A673 (cell line): ENCODE data around the gene MDFIC. TPM values are rescaled to one million over a fixed set of nuclear protein-coding genes. Genes with fewer than 3 reads are reported as not detected.

Experiments used
- BruUV-seq: library from RNA; stranded (reverse); fragments of 400-500 nt; replicated peaks from 2 replicates; lab custom pipeline; 2021; lab: Mats Ljungman, UMichigan
- CTCF ChIA-PET: fragments of 300-600 bp; sonication (Branson Sonifier 250); formaldehyde crosslinking; loops from one replicate; lab custom pipeline; 2022; ENCODE audit warnings: antibody characterized with exemption; lab: Charles Lee
- POLR2A ChIA-PET: fragments of 300-600 bp; sonication (Branson Sonifier 250); formaldehyde crosslinking; loops from one replicate; lab custom pipeline; 2022; ENCODE audit warnings: antibody characterized with exemption; ENCODE audit not compliant: low non-redundant PET; lab: Charles Lee
- DNase-seq: peaks from one replicate; pipeline ENCODE4 v3.0.0-alpha.2; 2015; ENCODE audit warnings: low spot score
- H3K27ac ChIP-seq: fragments of 200-600 bp; sonication (generic); 2 replicates; pipeline ENCODE4 v1.5.1; 2016; ENCODE audit warnings: mixed run types, low read depth, mild to moderate bottlenecking, mixed read lengths, antibody characterized with exemption, low read length; ENCODE audit not compliant: poor library complexity, severe bottlenecking
- H3K27me3 ChIP-seq: fragments of 200-600 bp; sonication (generic); replicated peaks from 2 replicates; pipeline ENCODE4 v1.6.1; 2017; ENCODE audit warnings: mixed run types, low read depth, mild to moderate bottlenecking, mixed read lengths, antibody characterized with exemption, low read length; ENCODE audit not compliant: insufficient read depth, poor library complexity
- H3K36me3 ChIP-seq: fragments of 200-600 bp; sonication (generic); 2 replicates; pipeline ENCODE4 v1.6.1; 2016; ENCODE audit warnings: mixed run types, mild to moderate bottlenecking, mixed read lengths, antibody characterized with exemption, low read length; ENCODE audit not compliant: insufficient read depth, poor library complexity, severe bottlenecking
- H3K4me1 ChIP-seq: fragments of 200-600 bp; sonication (generic); 2 replicates; pipeline ENCODE4 v1.6.1; 2017; ENCODE audit warnings: mixed run types, mild to moderate bottlenecking, mixed read lengths, antibody characterized with exemption, low read length; ENCODE audit not compliant: insufficient read depth, poor library complexity, severe bottlenecking
- H3K4me3 ChIP-seq: fragments of 200-600 bp; sonication (generic); 2 replicates; pipeline ENCODE4 v1.5.1; 2016; ENCODE audit warnings: low read depth, mixed run types, mild to moderate bottlenecking, mixed read lengths, low read length; ENCODE audit not compliant: poor library complexity, severe bottlenecking
- H3K9me3 ChIP-seq: fragments of 200-600 bp; sonication (generic); 2 replicates; pipeline ENCODE4 v1.6.1; 2016; ENCODE audit warnings: mixed run types, low read depth, mild to moderate bottlenecking, mixed read lengths, antibody characterized with exemption, low read length; ENCODE audit not compliant: poor library complexity, severe bottlenecking
- EZH2 ChIP-seq: fragments of 200-600 bp; sonication (generic); IDR thresholded peaks from 2 replicates; pipeline ENCODE4 v1.6.1; 2017; ENCODE audit warnings: borderline replicate concordance, low read depth, mild to moderate bottlenecking, mixed read lengths, antibody characterized with exemption, low read length; ENCODE audit not compliant: poor library complexity, severe bottlenecking
- intact Hi-C: fragments of 100-400 bp; cut with micrococcal nuclease; formaldehyde crosslinking; loops from one replicate; pipeline ENCODE4 v1.10.0; 2022; ENCODE audit not compliant: unreplicated experiment
- total RNA-seq: library from RNA; stranded (reverse); gene quantifications from 2 replicates; pipeline ENCODE4 v1.2.3, GENCODE V29; 2021
- TF ChIP-seq, protein P1 (sequence below): fragments of 300-800, 200-600 bp; sonication (generic); conservative IDR thresholded peaks from 2 replicates; pipeline ENCODE4 v1.5.1; 2017; ENCODE audit warnings: low read depth, mild to moderate bottlenecking, antibody characterized with exemption, low read length, moderate library complexity, mixed read lengths

The MDFIC gene
- total RNA-seq, 1 experiment from 2014 or later = 32.6 TPM

- ChIA-PET POLR2A (no interaction called here), CTCF (no interaction called here)
- H3K27ac ChIP-seq = no peak overlapping the region
- H3K36me3 ChIP-seq = no peaks in the 10 kb centered on the region
- H3K27me3 ChIP-seq = no peaks in the 10 kb centered on the region
- no TSS peak for BruUV-seq
- TF ChIP-seq, protein P1, sequence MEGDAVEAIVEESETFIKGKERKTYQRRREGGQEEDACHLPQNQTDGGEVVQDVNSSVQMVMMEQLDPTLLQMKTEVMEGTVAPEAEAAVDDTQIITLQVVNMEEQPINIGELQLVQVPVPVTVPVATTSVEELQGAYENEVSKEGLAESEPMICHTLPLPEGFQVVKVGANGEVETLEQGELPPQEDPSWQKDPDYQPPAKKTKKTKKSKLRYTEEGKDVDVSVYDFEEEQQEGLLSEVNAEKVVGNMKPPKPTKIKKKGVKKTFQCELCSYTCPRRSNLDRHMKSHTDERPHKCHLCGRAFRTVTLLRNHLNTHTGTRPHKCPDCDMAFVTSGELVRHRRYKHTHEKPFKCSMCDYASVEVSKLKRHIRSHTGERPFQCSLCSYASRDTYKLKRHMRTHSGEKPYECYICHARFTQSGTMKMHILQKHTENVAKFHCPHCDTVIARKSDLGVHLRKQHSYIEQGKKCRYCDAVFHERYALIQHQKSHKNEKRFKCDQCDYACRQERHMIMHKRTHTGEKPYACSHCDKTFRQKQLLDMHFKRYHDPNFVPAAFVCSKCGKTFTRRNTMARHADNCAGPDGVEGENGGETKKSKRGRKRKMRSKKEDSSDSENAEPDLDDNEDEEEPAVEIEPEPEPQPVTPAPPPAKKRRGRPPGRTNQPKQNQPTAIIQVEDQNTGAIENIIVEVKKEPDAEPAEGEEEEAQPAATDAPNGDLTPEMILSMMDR = no peak
- no peak for TF ChIP-seq EZH2
- DNase-seq = no peak
- H3K9me3 ChIP-seq = no peaks in the 10 kb centered on the region
- H3K4me3 ChIP-seq = no peak overlapping the region
- no peaks in the 10 kb centered on the region for H3K4me1 ChIP-seq
- intact Hi-C loops = no loop called here
Observed at GRCh38 chr7:114943530-114943929, 21.6 kb downstream of the MDFIC start.

GRCh38 chr7:114943953-114944744 is 22.3 kb downstream of the MDFIC start:
- Histone ChIP-seq H3K27ac (no peak overlapping the region), H3K36me3 (no peaks in the 10 kb centered on the region), H3K9me3 (no peaks in the 10 kb centered on the region), H3K27me3 (no peaks in the 10 kb centered on the region), H3K4me1 (no peaks in the 10 kb centered on the region), H3K4me3 (no peak overlapping the region)
- intact Hi-C loops = no loop called here
- ChIA-PET POLR2A (no interaction called here), CTCF (no interaction called here)
- TF ChIP-seq EZH2 = no peak
- TF ChIP-seq, protein P1 = no peak
- DNase-seq = no peak
- no TSS peak for BruUV-seq

DNA sequence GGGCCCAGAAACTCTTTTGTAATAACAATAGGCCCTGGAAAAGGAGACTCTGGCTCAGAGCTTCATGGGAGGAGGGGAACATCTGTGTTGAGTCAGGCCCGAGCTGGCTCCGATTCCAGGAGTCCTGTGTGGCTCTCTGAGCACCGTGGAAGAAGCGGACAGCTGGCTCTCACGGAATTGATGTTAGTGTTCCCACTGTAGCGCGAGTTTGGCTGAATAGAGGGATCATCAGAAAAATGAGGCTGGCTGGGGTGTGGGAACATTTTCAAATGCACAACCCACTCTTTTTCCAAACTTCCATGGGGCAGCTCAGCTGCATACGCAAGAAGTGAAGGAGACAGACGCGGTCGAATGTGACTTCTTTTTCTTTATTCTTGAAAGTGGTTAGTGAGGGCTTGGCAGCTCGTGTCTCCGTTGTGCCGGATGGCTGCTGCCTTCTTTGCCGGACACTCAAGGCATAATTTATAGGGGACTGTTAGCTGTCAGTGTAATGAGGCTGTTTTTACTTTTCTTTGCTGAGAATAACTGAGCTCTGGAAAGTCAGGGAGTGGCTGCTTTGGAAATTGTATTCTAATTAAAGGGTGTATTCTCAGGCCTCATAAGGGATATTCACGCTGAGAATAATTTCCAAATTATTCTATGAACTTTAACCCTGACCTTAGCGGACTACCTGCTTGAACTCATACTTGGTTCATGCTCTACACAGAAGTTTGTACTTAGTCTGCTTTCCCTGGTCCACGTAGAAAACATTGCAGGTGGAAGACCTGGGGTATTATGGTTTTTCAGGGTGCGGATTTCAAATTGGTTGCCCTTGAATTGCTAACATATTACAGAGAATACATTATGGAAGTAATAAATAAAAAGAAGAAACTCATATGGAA is 23.1 kb downstream of the MDFIC start:
- H3K27ac ChIP-seq = no peak overlapping the region
- no peak for DNase-seq
- H3K4me3 ChIP-seq = no peak overlapping the region
- no peaks in the 10 kb centered on the region for H3K36me3 ChIP-seq
- intact Hi-C loops = no loop called here
- POLR2A ChIA-PET = no interaction called here
- H3K4me1 ChIP-seq = no peaks in the 10 kb centered on the region
- no peaks in the 10 kb centered on the region for H3K27me3 ChIP-seq
- no peaks in the 10 kb centered on the region for H3K9me3 ChIP-seq
- CTCF ChIA-PET = no interaction called here
- TF ChIP-seq EZH2 = no peak
- TF ChIP-seq, protein P1 = no peak
- BruUV-seq = no TSS peak
